ENCODE measurements around the gene P4HB. TPM values are rescaled to one million over a fixed set of nuclear protein-coding genes. Genes with fewer than 3 reads are reported as not detected.

The P4HB gene
- total RNA-seq, 1 experiment from 2014 or later: 777 TPM

DNA sequence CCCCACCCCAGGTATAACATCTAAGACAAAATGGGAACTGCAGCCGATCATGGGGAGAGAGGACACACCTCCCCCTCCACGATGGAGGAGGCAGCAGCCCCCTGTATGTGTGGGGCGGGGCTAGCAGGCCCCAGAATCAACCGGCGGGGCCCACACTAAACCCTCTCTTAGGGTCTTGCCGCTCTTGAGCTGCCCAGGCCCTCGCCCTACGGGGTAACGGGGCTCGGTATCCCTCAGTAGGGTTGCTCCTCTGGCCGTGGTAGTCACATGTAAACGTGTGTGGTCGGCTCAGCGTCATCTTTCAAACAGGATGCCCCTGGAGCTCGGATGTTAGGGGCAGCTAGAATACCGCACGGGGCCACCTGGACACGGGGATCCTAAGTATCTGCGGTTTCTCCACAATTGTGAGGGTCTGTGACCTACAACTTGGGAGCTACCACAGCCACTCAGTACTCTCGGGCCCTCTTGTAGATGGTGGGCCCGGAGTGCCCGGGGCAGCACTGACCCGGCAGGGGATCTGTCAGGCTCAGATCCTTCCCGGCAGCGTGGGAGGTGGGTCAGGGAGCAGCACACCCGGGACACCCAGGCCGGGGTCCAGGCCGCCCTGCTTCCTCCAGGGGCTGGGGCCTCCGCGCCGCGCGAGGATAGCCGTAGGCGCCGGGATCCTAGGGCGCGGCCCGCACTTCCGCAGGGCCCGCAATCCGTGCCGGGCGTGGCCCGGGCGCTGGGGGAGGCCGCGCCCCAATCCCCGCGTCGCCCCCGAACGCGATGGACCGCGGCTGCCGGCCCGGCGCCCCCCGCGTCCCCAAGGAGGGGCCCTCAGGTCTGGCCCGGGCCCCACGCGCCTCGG lies 10.0 kb upstream of the P4HB start:
- Mint-ChIP-seq H3K27ac (ENCODE audit: unreplicated experiment) (peak overlapping the region; percentile 90), H3K4me1 (ENCODE audit: low read depth, unreplicated experiment) (peaks cover 19% of the 10 kb centered on the region), H3K4me3 (ENCODE audit: low read depth, unreplicated experiment) (peak overlapping the region; percentile 75), H3K36me3 (ENCODE audit: insufficient read depth, unreplicated experiment) (peaks cover 84% of the 10 kb centered on the region), H3K9me3 (ENCODE audit: low read depth, unreplicated experiment) (no peaks in the 10 kb centered on the region), H3K27me3 (ENCODE audit: unreplicated experiment) (no peaks in the 10 kb centered on the region)
- no TSS peak for BruUV-seq (replicated peaks)
- intact Hi-C loops (cut with micrococcal nuclease; ENCODE audit: unreplicated experiment): no loop called here
- CTCF ChIA-PET: no interaction called here
- TF ChIP-seq, protein P1, sequence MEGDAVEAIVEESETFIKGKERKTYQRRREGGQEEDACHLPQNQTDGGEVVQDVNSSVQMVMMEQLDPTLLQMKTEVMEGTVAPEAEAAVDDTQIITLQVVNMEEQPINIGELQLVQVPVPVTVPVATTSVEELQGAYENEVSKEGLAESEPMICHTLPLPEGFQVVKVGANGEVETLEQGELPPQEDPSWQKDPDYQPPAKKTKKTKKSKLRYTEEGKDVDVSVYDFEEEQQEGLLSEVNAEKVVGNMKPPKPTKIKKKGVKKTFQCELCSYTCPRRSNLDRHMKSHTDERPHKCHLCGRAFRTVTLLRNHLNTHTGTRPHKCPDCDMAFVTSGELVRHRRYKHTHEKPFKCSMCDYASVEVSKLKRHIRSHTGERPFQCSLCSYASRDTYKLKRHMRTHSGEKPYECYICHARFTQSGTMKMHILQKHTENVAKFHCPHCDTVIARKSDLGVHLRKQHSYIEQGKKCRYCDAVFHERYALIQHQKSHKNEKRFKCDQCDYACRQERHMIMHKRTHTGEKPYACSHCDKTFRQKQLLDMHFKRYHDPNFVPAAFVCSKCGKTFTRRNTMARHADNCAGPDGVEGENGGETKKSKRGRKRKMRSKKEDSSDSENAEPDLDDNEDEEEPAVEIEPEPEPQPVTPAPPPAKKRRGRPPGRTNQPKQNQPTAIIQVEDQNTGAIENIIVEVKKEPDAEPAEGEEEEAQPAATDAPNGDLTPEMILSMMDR (IDR thresholded peaks at IDR 0.05; ENCODE audit: unreplicated experiment): no peak
- peak; percentile 34 for DNase-seq

DNA sequence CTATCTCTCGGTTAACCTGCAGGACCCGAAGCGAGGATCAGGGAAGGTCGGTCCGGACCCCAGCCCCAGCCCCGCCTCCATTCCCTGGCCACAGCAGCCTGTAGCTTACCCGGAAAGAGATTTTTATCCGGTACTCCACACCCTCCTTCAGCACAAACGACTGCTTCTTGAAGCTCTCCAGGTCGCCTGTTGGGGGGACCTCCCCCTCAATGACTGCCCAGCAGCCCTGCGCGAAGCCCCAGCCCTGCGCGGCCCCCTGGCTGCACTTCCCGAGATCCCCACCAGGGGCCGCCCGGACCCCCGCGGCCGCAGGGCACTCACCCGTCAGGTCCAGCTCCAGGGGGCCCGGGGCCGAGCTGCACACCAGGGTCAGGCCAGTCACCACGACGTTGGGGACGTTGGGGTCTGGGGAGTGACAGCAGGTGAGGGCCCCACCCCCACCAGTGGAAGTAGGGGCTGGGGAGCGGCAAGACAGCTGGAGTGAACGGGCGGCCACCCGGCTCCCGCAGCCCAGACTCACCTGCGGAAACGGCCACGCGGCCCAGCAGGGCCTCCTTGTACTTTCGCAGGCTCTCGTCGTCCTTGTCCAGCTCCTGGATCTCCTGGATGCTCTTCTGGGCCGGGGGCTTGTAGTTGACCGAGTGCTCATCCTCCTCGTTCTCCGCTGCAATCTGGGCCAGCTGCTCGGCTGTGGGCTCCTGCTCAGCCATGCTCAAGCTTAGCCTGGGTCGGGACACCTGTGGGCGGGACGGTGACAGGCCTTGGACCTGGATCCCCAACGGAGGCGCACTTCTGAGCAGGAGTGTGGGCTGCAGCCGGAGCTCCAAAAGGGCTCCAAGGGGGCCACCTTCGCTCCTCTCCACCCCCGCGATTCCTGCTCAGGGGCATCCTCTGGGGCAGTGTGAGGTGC lies 9.1 kb upstream of the P4HB start:
- TF ChIP-seq, protein P1 (IDR thresholded peaks at IDR 0.05; ENCODE audit: unreplicated experiment): peak; percentile 85
- H3K27me3 Mint-ChIP-seq (ENCODE audit: unreplicated experiment): no peaks in the 10 kb centered on the region
- peak overlapping the region; percentile 90 for H3K27ac Mint-ChIP-seq (ENCODE audit: unreplicated experiment)
- H3K4me3 Mint-ChIP-seq (ENCODE audit: low read depth, unreplicated experiment): peak overlapping the region; percentile 75
- DNase-seq: peak; percentile 44
- peaks cover 21% of the 10 kb centered on the region for H3K4me1 Mint-ChIP-seq (ENCODE audit: low read depth, unreplicated experiment)
- peaks cover 93% of the 10 kb centered on the region for H3K36me3 Mint-ChIP-seq (ENCODE audit: insufficient read depth, unreplicated experiment)
- no TSS peak for BruUV-seq (replicated peaks)
- no peaks in the 10 kb centered on the region for H3K9me3 Mint-ChIP-seq (ENCODE audit: low read depth, unreplicated experiment)
- CTCF ChIA-PET: interaction anchor here (0.5 kb wide), 1 partner anchor 106 kb away, joined by 3 read pairs; no protein-coding TSS in a partner anchor
- intact Hi-C loops (cut with micrococcal nuclease; ENCODE audit: unreplicated experiment): no loop called here

DNA sequence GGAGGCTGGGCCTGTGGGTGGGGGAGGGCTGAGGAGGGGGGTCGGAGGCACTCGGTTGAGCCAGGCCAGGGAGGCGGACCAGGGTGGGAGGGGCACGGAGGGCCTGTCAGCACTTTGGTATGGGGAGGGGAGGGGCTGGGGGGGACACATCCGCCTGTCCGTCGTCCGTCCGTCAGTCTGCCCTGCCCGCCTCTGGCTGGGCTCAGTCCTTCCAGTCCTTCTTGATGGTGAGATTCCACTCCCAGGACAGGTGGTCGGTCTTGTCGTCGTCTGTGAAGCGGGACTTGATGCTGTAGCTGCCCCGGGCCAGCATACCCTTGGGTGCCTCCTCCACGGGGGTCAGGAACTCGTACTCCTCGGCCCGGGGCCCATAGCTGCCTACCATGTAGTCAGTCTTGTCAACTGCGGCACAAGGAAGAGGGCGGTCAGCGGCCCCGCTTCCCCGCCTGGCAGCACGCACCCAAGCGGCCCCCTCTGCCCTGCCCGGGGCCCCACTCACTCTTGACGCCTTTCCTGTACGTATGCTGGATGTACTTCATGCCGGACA lies 8.4 kb upstream of the P4HB start:
- CTCF ChIA-PET: no interaction called here
- peaks cover 21% of the 10 kb centered on the region for H3K4me1 Mint-ChIP-seq (ENCODE audit: low read depth, unreplicated experiment)
- no peaks in the 10 kb centered on the region for H3K9me3 Mint-ChIP-seq (ENCODE audit: low read depth, unreplicated experiment)
- H3K4me3 Mint-ChIP-seq (ENCODE audit: low read depth, unreplicated experiment): peak overlapping the region; percentile 75
- no TSS peak for BruUV-seq (replicated peaks)
- DNase-seq: no peak
- intact Hi-C loops (cut with micrococcal nuclease; ENCODE audit: unreplicated experiment): no loop called here
- H3K36me3 Mint-ChIP-seq (ENCODE audit: insufficient read depth, unreplicated experiment): peaks cover 94% of the 10 kb centered on the region
- H3K27ac Mint-ChIP-seq (ENCODE audit: unreplicated experiment): peak overlapping the region; percentile 90
- H3K27me3 Mint-ChIP-seq (ENCODE audit: unreplicated experiment): no peaks in the 10 kb centered on the region
- TF ChIP-seq, protein P1 (IDR thresholded peaks at IDR 0.05; ENCODE audit: unreplicated experiment): no peak

DNA sequence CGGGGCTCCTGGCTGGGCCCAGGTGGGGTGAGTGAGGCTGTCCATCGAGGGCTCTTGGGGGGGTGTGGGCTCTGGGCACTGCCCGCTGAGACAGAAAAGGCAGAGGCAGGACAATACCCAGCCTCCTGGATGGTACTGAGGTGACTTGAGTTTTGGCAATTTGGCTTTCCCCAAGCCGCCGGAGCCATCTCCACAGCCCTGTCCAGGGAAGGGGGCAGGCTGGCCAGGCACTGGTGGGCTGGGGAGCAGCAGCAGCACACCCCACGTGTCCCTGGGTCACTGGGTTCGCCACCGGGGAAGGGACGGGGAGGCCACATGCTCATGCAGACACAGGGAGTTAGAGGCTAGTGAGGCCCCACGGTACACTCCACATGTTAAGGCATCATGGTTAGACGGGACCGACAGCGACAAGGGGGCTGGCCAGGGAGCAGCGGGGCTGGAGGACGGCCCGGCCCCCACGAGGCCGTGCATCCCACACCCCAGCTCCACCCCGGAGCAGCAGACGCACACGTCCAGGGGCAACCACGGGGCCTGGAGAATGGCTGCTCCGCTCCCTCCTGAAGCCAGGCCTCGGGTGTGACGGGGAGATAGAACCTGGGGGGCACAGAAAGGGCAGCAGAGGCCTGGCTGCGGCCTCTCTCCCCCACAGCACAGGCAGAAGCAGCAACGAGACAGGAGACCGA lies 7.8 kb upstream of the P4HB start:
- H3K4me3 Mint-ChIP-seq (ENCODE audit: low read depth, unreplicated experiment): peak overlapping the region; percentile 52
- TF ChIP-seq, protein P1 (IDR thresholded peaks at IDR 0.05; ENCODE audit: unreplicated experiment): no peak
- no peaks in the 10 kb centered on the region for H3K27me3 Mint-ChIP-seq (ENCODE audit: unreplicated experiment)
- H3K9me3 Mint-ChIP-seq (ENCODE audit: low read depth, unreplicated experiment): no peaks in the 10 kb centered on the region
- DNase-seq: peak; percentile 24
- H3K27ac Mint-ChIP-seq (ENCODE audit: unreplicated experiment): peak overlapping the region; percentile 90
- CTCF ChIA-PET: interaction anchor here (0.5 kb wide), 1 partner anchor 924 kb away, joined by 3 read pairs; no protein-coding TSS in a partner anchor
- peaks cover 95% of the 10 kb centered on the region for H3K36me3 Mint-ChIP-seq (ENCODE audit: insufficient read depth, unreplicated experiment)
- intact Hi-C loops (cut with micrococcal nuclease; ENCODE audit: unreplicated experiment): no loop called here
- BruUV-seq (replicated peaks): TSS peak; percentile 49
- peaks cover 23% of the 10 kb centered on the region for H3K4me1 Mint-ChIP-seq (ENCODE audit: low read depth, unreplicated experiment)
